Stimulated activated CD8-positive, alpha-beta memory T cell treated with anti-CD3 and anti-CD28 coated beads, Interleukin-7, amount 100 ng/mL, for 48 hours (primary cell): ENCODE results near the gene IFT81.

Experiments
- DNase-seq, 2 donors: peaks; one replicate each; pipeline ENCODE4 v3.0.0-alpha.2; 2020; ENCODE audit warnings: low read depth in 1 of 2; ENCODE audit errors: extremely low read depth in 1 of 2

The IFT81 gene

DNA sequence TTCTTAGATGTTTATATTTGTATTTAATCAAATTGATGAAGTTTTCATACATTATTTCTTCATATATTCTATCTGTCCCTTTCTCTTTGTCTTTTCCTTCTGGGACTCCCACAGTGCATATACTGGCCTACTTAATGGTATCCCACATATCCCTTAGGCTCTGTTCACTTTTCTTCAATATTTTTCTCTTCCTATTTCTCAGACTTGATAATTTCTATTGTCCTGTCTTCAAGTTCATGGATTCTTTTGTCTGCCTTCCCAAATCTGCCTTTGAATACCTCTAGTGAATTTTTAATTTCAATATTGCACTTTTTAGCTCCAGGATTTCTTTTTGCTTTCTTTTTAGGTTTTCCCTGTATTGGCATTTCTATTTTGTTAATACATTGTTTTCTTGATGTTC lies 33.4 kb downstream of the IFT81 start:
- no peak for DNase-seq

DNA sequence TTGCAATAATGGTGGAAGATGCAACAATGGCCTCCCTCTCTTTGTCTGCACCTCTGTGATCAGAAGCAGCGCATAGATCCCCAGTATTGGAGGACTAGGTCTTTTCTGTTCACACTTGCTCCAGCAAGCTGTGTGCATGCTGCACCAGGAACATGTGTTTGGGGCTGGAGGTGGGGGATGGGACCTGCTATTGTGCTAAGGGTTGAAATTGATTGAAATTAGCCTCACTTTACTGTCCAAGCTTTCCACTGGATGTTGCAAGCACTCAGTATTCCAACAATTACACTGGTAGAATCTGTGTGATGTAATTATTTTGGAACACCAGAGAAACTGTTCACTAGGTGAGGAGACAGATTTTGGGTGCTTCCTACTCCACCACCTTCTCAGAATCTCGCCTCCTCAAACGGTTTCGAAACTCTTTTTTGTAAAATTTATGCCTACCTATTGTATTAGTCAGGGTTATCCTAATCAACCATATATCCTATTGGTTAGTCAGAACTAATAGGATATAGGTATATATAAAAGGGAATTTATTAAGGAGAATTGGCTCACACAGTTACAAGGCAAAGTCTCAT lies 35.6 kb downstream of the IFT81 start:
- DNase-seq, result no peak

DNA sequence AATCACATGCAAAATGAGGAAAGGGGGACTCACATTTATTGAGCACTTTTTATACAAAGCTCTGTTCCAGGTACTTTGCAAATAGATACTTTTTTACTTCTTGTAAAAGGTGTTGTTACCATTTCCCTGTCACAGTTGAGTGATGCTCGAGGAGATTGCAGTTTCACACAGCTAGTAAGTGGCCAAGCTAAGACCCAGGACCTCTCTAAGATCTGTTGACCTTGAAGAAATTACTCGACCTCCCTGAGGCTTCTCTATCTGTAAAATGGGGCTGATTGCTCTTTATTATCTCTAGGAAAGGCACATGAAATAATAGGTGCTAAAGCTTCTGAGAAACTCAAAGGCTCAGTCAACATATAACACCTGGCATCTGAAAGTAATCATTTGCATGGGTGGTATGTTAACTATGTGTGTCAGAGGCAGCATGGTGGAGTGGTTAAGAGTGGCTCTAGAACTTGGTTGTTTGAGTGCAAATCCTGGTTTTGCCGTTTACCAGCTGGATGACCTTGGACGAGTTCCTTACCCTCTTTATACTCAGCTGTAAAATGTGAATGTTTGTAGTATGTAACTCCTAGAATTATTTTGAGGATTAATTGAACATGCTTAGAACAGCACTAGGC lies 41.5 kb downstream of the IFT81 start:
- no peak for DNase-seq

DNA sequence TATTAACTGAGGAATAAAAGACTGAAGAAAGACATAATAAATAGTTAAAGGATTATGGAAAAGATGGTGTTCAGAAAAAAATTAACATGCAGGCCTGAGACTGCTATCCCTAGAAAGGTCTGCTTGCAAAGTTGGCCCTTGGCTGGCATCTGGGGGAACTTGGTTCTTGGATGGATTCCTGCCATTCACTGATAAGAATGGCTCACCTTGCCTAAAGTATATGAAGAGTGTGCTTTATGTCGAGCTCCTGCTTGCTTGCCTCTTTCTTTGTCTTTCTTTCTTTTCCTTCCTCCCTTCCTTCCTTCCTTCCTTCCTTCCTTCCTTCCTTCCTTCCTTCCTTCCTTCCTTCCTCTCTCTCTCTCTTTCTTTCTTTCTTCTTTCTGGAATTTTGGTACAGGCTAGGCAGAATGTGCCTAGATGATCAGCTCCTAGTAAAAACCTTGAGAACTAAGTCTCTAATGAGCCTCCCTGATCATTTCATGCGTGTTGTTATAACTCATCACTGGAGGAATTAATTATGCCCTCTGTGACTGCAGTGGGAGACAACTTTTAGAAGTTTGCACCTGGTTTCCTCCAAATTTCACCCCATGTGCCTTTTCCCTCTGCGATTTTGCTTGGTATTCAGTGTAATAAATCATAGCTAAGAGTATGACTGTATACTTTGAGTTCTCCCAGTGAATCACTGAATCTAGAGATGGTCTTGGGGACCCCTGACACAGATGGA lies 44.7 kb downstream of the IFT81 start:
- no peak for DNase-seq

DNA sequence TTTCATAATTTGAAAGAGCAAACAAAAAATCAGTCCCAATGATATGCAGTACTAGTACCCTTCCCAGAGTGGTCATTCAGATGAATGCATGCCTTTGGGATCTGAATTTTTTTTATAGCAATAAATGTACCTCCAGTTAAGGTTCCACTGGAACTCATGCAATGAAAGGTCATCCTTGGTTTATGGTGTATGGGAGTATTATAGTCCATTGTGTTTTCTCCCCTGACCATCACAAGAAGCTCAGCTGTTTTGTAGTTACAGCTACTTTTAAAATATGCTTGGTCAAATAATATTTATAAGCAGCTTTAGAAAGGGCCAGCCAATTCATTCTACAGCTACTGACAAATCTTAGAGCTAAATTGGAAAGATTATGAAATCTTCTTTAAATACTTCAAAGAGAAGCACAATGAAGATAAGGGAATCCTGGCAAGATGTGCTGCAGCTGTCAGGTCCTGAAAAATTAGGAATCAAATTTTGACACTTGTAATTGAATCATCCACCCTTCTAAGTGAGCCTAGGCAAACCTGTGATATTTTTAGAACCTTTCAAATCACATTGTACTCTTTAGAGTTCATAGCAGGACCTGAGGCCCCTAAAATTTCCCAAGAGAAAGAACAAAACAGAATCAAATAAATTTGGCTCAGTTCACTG lies 46.5 kb downstream of the IFT81 start:
- no peak for DNase-seq

DNA sequence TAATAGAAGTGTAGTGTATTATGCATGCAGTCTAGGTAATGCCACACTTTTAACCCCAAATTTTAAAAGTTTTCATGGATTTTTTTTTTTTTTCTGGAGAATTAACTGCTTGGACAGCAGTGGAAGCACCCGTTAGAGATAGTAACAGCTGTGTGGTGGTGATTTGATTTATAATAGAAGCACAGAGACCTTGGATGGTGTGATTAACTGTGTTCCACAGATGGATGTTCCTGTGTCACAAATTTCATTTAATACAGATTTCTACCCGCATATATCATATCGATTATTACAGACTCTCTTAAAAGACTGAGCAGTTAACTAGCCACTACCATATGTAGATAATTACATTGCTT lies 47.0 kb downstream of the IFT81 start:
- DNase-seq, result no peak

DNA sequence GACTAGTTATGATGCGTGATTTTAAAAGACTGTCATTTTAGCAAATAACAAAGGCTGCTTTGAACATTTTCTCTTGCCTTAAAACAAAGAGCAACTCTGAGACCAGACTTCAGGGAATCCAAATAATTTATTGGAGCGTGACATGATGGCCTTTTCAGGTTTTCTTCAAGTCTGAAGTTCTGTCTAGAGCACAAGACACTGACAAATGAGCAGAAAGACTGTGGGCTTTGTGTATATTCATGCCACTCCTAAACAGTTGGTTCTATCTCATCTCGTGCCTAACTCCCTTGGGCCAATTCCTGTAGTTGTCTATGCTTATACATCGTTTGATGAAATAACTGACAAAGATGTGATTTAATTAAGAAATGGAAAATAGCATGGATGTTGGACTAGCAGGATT lies 47.5 kb downstream of the IFT81 start:
- no peak for DNase-seq

DNA sequence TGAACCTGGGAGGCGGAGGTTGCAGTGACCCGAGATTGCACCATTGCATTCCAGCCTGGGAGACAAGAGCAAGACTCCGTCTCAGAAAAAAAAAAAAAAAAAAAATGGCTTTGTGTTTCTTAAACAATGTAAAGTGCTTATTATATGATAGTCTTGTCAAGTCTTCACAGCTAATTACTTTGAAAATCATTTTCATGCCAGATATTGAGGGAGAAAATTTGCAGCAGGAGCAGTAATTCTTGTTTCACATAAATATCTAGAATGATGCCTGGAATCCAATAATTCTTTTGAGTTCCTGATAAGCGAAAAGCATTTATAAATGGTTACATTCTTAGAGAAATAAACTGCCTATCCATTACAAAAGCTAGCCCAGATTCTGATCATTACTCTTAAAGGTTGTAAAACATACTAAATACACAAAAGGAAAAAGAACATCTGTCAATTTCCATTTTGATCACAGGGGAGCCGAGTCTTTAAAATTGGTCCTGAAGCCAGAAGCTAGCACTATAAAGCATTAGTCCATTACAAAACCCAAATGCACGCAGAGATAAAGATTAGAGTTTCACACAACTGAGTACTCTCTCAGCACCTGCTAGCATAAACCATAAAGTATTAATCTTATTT lies 50.3 kb downstream of the IFT81 start:
- no peak for DNase-seq

DNA sequence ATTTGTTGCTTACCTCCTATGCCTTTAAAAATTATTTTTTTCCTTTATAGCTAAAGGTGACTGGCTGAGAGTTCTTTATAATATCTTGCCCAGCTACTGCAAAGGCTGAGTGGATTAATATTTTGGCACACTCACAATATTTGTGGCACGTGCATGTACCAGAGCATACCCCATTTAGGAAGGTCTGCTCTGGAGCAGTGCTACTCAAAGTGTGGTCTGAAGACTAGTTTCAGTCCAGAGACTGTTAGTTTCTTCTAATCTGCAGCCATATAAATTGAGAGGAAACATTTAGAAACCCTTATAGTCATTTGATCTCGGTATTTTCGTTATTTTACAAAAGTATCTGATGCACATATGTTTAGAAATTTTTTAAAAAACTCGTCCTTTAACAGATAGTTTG lies 51.0 kb downstream of the IFT81 start:
- DNase-seq, result no peak

DNA sequence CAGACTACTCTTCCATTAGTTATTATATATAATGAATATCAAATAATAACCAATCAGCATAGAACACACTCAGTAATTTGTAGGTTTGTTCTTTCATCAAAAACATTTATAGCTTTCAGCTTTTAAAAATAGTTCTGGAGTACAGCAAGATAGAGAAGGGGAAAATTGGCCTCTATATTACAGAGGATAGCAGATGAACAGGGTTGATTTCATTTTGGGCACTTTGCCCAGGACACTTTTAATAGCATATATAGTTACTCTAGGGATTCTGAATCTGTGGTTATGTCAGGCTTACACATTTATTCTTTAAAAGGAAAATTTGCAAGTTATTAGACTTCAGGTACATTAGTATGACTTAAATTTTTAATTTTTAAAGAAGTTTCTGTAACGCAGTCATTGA lies 52.6 kb downstream of the IFT81 start:
- DNase-seq, result no peak

DNA sequence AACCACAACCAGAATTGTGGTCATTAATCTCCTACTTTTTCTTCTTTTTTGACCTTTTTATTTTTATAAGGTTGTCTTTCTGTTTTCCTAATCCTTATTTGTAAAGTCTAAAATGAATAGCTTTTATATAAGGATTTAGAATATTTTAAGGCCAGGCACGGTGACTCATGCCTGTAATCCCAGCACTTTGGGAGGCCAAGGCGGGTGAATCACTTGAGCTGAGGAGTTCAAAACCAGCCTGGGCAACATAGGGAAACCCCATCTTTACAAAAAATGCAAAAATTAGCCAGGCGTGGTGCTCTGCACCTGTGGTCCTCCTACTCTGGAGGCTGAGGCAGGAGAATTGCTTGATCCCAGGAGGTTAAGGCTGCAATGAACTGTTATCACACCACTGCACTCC lies 55.1 kb downstream of the IFT81 start:
- DNase-seq, result no peak

DNA sequence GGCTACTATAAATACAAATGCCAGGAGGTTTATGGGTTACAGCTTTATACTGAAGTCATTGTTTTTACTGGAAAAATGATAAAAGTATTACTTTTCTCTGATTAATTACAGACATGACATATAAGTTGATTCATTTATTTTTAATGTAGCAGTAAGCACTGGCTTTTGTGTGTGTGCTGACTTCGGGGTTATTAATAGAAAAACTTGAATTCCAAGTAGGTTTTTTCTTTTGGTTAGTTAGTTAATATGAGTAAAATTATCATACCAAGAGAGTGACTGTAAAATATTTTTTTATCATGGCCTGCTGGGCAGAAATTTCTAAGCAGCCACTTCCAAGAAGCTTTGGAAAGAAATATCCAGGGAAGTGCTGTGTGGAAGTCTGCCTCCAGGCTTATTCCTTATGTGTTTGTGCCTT lies 56.4 kb downstream of the IFT81 start:
- DNase-seq, result no peak

DNA sequence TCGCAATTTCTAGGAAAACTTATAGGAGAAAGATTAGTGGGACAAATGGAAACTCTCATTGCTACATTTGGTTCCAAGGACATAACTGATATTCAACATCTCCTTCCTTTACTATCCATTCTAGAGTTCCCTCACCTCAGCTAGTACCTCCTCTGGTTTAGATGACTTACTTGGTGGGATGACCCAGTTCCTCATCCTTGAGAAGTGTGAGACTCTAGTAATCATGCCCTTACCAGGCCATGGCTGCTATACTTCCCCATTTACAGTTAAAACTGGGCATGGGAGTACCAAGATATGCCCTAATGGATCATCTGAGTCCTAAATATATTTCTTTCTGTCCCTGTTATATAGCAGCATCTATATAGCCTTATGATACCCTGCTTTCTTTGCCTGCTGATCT lies 58.1 kb downstream of the IFT81 start:
- no peak for DNase-seq

DNA sequence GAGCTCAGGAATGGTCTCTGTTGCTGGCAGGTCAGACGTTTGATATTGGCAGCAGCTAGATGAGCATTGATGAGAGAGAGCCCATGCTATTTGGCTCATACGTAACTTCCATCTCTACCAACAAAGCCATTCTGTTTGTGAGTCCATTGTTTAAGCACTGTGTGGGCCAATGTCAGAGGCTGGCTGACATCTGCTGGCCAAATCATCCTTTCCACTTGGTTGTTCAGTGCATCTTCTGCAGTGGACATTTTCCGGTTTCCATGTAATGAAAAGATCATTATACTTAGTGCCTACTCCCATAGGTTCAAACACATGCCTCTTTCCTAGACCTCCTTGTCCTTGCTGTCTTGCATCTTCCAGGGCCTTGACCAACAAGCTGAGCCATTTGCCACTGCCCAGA lies 59.2 kb downstream of the IFT81 start:
- no peak for DNase-seq

DNA sequence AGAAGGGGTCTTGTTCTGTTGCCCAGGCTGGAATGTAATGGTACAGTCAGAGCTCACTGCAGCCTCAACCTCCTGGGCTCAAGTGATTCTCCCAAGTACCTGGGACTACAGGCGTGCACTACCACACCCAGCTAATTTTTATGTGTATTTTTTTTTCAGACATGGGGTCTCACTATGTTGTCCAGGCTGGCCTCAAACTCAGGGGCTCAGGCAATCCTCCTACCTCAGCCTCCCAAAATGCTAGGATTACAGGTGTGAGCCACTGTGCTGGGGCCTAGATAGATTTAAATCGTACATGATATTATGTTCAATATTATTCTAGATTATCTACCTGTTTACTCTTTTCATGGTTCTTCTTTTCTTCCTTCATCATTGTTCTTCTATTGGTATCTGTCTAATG lies 61.5 kb downstream of the IFT81 start:
- no peak for DNase-seq

DNA sequence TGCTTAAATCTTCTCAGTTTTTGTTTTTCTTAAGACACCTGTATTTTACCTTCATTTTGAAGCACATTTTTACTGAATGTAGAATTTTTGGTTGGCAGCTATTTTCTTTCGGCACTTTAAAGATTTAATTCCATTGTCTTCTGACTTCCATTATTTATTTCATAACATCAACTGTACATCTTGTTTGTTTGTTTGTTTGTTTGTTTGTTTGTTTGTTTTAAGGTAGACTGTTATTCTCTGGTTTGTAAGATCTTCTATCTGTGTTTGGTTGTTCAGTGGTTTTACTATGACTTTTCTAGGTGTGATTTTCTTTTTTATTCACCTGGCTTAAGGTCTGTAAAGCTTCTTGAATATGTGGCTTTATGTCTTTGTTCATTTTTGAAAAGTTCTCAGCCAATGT lies 61.9 kb downstream of the IFT81 start:
- DNase-seq, result no peak

DNA sequence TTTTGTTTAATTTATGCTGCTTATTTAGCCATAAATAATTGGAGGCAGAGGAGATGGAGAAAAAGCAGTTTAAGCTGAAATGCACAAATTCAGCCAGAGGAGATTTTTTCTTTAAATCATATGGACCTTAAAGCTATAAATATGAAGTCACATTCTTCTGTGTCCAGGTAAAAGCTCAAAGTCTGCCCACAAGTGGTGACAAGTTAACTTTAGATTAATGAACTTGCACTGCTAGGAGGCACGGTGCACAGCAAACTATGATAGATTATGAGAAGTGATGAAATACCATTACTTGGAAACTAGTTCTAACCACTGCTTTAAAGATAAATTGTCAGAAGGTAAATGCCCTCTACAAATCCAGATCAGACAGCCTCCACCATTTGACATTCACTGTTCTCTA lies 69.0 kb downstream of the IFT81 start:
- no peak for DNase-seq

DNA sequence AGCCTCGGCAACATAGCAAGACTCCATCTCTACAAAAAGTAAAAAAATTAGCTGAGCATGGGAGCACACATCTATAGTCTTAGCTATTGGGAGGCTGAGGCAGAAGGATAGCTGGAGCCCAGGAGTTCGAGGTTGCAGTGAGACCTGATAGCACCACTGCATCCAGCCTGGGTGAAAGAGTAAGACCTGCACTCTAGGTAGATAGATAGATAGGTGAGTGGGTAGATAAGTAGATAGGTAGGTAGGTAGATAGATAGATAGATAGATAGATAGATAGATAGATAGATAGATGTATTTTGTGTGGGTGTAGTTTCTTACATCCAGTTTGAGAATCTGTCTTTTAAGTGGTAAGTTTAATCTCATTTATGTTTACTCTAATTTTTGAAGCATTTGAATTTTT lies 72.8 kb downstream of the IFT81 start:
- no peak for DNase-seq

DNA sequence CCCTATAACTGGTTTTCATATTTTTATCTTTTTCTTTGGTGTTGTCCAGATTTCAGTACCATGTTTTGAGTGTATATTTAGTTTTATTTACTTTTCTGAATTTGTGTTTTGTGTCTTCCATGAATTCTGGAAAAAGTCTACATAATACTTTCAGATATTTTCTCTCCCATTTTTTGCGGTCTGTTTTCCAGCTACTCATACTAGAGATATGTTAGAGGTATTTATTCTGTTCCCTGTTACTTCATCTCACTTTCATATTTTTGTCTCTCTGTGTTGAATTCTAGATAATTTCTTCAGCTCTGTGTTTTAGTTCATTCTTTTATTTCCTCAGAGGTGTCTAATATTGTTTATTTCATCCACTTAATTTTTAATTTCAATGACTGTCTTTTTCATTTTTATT lies 74.2 kb downstream of the IFT81 start:
- no peak for DNase-seq

DNA sequence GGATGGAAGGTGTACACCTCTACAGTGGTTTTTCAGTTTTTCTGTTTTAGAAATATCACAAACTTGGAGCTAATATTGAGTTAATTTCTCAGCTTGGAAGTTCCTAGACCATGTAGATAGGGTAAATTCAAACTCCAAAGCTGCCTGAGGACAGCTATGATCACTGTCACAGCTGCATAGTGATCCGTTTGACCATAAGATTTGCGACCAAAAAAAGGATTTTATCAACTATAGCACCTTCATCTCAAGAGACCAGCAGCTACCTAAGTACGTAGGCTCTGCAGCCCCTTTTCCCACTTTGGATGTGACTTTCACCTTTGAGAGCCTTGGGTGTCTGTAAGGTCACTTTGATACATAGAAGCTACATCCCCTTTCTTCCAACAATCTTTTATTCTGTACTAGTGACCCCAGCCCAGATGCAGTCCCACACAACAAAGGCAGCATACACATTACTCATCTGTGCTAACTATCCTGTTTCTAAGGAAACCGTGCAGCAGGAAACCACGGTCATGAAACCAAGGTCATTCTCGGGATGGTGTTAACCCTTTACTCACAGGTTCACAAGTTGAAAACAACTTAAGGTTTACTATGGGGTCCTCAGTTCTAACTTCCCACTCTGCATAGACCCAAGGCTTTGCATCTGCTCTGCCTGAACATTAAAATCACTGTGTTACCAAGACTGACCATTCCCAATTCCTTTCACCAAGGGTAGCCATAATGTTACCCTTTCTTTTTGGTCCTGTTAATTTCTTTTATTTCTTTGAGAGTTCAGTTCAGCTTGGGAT lies 75.4 kb downstream of the IFT81 start:
- peak in 1 of 2 donors; percentile 6 for DNase-seq

DNA sequence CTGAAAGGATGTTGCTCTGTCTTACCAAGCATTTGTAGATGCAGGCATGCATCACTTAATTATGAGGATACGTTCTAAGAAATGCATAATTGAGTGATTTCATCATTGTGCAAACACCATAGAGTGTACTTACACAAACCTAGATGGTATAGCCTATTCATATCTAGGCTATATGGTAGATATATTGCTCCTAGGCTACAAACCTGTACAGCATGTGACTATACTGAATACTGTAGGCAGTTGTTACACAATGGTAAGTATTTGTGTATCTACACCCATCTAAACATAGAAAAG lies 75.9 kb downstream of the IFT81 start:
- DNase-seq, result no peak
